Transverse colon (tissue), 3 donors: ENCODE results near the gene SEC24B.

Experiments
- CTCF ChIP-seq, 5 experiments: fragments of 200-600 bp in 3 of 5; fragments of 450-650 bp in 2 of 5; sonication (generic) in 3 of 5; IDR thresholded peaks; 1 replicate in 2 of 5; 2 replicates in 3 of 5; pipeline ENCODE4 v1.5.1; 2016 to 2017; ENCODE audit warnings: antibody characterized with exemption in 5 of 5, inconsistent platforms in 3 of 5, mild to moderate bottlenecking in 2 of 5, moderate library complexity in 1 of 5
- POLR2A ChIP-seq: fragments of 450-650 bp; IDR thresholded peaks from one replicate; pipeline ENCODE4 v1.6.1; 2016; ENCODE audit warnings: antibody characterized with exemption, mild to moderate bottlenecking, moderate library complexity

DNA sequence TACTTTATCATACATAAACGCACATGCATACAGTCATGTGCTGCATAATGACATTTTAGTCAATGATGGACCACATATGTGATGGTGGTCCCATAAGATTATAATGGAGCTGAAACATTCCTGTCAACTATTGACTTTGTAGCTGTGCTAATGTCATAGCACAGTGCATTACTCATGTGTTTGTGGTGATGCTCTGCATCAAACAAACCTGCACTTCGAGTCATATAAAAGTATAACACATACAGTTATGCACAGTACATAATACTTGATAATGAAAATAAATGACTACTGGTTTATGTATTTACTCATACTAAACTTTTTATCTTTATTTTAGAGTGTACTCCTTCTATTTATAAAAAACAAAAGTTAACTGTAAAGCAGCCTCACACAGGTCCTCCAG lies 65.9 kb downstream of the SEC24B start:
- TF ChIP-seq POLR2A = no peak
- TF ChIP-seq CTCF (IDR thresholded peaks at IDR 0.05) = no peak
